Stomach (tissue), 4 donors: ENCODE measurements around the gene DRG2.

Source experiments
- EP300 ChIP-seq: sonication (generic); formaldehyde crosslinking; IDR thresholded peaks from one replicate; pipeline ENCODE4 v1.6.1; 2017; ENCODE audit warnings: antibody characterized with exemption
- POLR2A ChIP-seq, 4 donors: fragments of 450-650 bp; IDR thresholded peaks; one replicate each; pipeline ENCODE4 v1.6.1; 2016; ENCODE audit warnings: antibody characterized with exemption in 4 of 4, control low read depth in 2 of 4, mild to moderate bottlenecking in 1 of 4, moderate library complexity in 1 of 4
- POLR2AphosphoS5 ChIP-seq, 3 donors: sonication (generic); formaldehyde crosslinking; IDR thresholded peaks; one replicate each; pipeline ENCODE4 v1.6.1; 2016; ENCODE audit warnings: antibody characterized with exemption in 3 of 3
- TF ChIP-seq, protein P1 (sequence below), 7 experiments: fragments of 450-650 bp in 4 of 7; fragments of 200-600 bp in 3 of 7; sonication (generic) in 3 of 7; IDR thresholded peaks; one replicate each; pipeline ENCODE4 v1.5.1; 2016 to 2019; ENCODE audit warnings: antibody characterized with exemption in 7 of 7, control low read depth in 2 of 7, mild to moderate bottlenecking in 1 of 7

DNA sequence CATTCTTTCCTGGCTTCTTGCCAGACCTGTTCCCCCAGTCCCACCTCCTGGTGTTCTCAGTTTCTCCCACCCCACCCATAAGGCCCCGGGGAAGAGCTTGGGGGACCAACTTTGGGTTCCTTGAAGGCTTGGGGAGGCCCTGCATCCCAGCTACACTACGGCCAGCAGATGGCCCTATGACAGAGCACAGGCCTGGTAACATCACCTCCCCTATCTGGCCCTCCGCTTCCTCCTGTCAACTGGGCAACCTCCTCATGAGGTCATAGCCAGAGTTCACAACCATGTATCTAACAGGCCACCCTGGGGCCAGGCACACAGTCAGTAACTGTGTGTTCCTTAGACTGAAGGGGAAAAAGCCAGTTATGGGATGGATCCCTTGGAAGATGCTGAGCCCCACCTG lies 52.2 kb downstream of the DRG2 start:
- TF ChIP-seq, protein P1, sequence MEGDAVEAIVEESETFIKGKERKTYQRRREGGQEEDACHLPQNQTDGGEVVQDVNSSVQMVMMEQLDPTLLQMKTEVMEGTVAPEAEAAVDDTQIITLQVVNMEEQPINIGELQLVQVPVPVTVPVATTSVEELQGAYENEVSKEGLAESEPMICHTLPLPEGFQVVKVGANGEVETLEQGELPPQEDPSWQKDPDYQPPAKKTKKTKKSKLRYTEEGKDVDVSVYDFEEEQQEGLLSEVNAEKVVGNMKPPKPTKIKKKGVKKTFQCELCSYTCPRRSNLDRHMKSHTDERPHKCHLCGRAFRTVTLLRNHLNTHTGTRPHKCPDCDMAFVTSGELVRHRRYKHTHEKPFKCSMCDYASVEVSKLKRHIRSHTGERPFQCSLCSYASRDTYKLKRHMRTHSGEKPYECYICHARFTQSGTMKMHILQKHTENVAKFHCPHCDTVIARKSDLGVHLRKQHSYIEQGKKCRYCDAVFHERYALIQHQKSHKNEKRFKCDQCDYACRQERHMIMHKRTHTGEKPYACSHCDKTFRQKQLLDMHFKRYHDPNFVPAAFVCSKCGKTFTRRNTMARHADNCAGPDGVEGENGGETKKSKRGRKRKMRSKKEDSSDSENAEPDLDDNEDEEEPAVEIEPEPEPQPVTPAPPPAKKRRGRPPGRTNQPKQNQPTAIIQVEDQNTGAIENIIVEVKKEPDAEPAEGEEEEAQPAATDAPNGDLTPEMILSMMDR (IDR thresholded peaks at IDR 0.05) = no peak
- TF ChIP-seq POLR2A (IDR thresholded peaks at IDR 0.05) (no peak), POLR2AphosphoS5 (IDR thresholded peaks at IDR 0.05) (no peak), EP300 (no peak)
